Measurements from ENCODE around the gene GFI1.
"Not testable (repeated sequence)": the region's sequence is repeated elsewhere in the genome, so short reads cannot be mapped to it uniquely, and the experiment has no call there.

The GFI1 gene

DNA sequence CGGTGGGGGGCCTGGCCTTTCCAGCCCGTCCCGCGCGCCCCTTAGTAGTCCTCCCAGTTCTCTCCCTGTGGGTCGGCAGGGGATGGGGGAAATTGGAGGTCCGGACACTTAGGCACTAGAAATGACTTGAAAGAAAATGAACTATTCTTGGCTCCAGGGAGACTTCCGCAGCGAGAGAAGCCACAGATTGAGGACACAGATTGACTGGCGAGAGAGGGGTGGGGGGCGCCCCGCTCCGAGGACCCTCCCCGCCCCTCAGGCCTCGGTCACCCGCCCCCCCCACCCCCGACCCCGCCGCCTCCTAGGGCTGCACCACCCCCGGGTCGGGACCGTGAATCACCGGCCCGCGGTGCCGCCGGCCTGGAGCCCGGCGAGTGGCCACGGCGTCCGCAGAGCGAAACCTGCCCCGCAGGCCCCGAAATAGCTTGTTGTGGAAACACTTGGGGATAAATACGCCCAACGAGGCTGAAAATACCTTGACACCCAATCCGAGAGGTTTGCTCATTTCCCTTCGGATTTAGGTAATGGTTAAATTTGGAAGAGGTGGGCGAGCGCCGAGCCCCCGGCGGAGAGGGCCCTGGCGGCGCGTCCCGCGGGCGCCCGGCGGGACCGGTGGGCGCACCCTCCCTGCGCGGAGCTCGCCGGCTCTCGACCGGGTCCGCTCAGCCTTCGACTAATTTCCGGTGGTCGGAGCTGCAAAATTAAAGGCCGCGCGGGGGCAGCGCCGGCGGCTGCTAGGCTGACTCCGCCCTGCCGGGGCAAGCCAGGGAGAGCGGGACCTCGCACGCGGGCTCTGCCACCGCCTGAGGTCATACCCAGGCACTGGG, at the start of gene GFI1:
Gene GFI1, minus strand, starts transcription at position 675 of the 827 bp plus-strand sequence. CDS start 3,438 bp downstream, outside the sequence.
- peak; percentile 46 for DNase-seq

DNA sequence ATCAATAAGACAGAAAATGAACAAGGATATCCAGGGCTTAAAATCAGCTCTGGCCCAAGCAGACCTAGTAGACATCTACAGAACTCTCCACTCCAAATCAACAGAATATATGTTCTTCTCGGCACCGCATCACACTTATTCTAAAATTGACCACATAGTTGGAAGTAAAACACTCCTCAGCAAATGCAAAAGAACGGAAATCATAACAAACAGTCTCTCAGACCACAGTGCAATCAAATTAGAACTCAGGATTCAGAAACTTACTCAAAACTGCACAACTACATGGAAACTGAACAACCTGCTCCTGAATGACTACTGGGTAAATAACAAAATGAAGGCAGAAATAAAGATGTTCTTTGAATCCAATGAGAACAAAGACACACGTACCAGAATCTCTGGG, 45.6 kb upstream of the GFI1 start:
- DNase-seq = not testable (repeated sequence)

DNA sequence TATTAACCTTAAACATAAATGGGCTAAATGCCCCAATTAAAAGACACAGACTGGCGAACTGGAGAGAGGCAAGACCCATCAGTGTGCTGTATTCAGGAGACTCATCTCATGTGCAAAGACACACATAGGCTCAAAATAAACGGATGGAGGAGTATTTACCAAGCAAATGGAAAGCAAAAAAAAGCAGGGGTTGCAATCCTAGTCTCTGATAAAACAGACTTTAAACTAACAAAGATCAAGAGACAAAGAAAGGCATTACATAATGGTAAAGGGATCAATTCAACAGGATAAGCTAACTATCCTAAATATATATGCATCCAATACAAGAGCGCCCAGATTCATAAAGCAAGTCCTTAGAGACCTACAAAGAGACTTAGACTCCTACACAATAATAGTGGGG, 45.2 kb upstream of the GFI1 start:
- DNase-seq = not testable (repeated sequence)

GRCh38 chr1:92527670-92528069, 40.9 kb upstream of the GFI1 start:
- DNase-seq = no peak

GRCh38 chr1:92524944-92525590, 38.3 kb upstream of the GFI1 start:
- not testable (repeated sequence) for DNase-seq

DNA sequence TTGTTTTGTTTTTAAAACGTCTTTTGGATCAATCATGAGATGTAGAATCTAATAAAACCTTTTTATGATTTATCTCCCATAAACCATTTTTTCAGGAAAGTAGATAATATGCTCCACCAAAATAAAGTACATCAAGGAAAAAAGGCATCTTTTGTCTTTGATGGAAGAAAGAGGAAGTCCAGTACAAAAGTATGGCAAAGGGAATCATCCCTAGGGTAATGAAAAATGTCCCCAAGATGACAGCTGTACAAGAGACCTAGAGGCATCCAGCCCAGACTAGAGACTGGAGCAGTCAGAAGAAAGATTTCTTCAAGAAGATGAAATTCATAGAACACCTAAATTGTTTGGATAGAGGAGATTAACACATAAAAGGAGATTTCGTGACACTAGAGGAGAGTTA, 32.3 kb upstream of the GFI1 start:
- no peak for DNase-seq

- DNase-seq = no peak
Observed at GRCh38 chr1:92516574-92516973, 29.8 kb upstream of the GFI1 start.

DNA sequence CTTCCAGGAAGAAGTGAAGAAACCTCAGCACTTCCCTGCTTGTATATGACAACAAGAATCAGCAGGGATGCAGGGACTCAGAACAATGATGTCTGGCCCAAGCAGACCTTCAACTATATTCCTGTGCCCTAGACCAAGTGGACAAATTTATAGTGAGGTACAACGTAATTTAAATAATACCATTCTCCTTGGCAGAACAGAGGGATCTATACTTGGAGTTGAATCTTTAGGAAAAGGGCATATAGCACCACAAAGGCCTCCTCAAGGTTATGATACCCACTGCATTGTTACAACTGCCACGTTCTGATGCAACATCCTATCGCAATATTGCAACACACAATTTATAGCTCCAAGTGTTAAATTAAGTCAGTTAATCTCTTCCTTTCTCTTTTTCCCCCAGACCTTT, 29.1 kb upstream of the GFI1 start:
- no peak for DNase-seq

DNA sequence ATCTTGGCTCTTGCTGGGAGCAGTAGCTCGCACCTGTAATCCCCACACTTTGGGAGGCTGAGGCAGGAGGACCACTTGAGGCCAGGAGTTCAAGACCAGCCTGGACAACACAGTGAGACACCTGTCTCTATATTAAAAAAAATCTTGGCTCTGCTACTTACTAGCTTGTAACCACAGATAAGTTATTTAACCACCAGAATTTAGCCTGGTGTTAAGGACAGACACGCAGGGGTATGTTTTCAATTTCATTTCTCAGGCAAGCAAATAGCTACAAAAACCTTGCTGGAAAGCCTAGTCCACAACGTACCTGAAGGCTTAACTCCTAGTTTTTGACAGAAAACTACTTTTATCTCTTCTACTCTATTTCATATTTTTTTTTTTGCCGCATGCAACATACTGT, 24.8 kb upstream of the GFI1 start:
- no peak for DNase-seq

DNA sequence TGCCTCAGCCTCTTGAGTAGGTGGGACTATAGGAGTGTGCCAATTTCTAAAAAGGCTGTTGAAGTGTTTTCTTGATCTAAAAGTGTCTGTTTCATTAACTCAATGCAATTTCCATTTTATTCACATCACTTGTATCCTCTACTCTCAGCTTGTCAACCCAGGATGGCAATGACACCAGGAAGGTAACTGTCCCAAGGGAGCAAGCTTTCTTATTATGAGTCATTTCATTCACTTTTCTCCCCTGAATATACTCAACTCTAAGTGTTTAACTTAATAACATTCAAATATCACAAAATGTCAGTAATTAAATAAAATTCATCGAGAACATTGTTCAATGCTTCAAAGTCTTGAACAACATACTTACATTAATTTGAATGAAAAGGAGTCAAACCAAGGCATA, 22.9 kb upstream of the GFI1 start:
- no peak for DNase-seq

DNA sequence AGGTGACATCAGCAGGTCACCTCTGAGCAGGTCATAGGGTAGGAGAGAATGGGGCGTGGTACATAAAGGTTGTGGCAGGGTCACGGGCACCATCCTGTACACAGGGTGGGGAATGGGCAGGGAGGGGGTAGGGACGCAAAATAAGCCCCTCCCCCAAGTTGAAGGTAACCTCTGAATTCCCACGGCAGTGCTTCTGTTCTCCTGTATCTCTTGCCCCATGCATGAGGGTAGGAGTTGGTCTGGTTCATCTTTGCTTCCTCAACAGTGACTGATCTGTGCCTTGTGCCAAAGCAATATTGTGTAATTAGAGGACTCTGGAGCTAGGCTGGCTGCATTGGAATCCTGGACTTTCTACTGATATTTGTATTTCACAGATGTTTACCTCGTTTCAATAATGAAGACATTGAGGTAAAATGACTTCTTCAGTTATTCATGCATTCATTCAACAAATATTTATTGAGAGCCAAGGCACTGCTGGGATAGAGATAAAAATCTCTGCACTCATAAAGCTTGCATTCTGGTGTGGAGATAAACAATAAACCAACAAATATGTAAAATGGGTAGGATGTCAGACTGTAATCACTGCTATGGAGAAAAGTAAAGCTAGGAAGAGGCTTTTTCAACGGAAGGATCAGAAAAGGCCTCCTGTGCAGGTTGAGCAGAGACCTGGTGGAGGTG, 18.4 kb upstream of the GFI1 start:
- no peak for DNase-seq

DNA sequence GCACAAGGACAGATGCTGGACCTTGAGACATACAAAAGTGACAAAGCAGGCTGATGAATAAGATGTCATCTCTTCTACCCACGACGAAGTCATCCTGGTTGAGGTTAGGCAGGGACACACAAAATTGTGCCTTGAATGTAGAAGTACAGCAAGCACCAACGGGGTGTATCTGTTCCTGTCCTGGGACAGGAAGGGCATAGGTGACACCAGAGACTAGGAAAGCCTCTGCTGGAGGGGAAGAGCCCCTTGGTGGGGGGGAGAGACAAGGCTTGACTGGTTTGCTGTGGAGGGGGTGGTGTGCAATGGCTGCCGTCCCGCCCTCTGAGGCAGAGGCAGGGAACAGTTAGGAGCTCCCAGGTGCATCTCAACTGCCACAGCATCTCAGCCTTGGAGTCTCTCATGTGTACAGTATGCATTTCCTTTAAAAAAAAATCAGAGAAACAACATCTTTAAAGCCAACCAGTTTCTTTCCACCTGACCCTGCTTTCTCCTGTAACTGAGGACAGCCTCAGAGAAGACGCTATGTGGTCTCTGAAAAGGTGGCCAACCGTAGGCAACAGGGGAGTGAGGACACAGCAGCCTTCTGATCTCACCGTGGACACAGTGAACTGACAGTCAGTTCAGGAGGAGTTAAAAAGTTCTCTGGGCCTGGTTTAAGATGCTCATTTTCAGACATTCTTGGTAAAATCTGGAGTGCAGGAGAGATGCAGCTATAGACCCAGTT, 17.7 kb upstream of the GFI1 start:
- DNase-seq = no peak

GRCh38 chr1:92503926-92504285, 17.2 kb upstream of the GFI1 start:
- DNase-seq = no peak

- DNase-seq = no peak
Observed at GRCh38 chr1:92503043-92503925, 16.6 kb upstream of the GFI1 start.

DNA sequence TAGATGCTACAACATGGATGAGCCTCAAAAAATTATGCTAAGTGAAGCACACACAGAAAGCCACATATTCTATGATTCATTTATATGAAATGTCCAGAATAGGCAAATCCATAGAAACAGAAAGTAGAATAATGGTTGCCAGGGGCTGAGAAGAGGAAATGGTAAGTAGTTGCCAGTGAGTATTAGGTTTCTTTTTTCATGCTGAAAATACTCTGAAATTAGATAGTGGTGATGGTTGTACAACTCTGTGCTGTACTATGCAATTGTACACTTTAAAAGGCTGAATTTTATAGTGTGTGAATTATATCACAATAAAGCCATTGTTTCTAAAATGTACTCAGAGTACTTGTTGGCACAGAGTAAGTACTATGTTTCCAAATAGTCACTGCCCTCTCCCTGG, 15.5 kb upstream of the GFI1 start:
- DNase-seq = no peak

DNA sequence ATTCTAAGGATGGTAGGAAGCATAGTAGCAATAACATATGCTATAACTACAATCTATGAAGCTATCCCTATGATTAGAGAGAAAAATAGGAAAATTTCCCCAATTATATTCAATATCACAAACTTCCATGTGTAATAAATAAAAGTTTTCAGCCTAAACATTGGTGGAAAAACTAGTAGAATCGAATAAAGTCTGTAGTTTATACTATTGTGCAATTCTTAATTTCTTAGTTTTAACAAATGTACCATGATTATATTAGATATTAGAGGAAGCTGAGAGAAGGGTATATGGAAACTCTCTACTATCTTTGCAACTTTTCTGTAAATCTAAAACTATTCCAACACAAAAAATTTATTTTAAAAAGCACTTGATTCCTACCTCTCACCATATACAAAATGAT, 13.8 kb upstream of the GFI1 start:
- no peak for DNase-seq

DNA sequence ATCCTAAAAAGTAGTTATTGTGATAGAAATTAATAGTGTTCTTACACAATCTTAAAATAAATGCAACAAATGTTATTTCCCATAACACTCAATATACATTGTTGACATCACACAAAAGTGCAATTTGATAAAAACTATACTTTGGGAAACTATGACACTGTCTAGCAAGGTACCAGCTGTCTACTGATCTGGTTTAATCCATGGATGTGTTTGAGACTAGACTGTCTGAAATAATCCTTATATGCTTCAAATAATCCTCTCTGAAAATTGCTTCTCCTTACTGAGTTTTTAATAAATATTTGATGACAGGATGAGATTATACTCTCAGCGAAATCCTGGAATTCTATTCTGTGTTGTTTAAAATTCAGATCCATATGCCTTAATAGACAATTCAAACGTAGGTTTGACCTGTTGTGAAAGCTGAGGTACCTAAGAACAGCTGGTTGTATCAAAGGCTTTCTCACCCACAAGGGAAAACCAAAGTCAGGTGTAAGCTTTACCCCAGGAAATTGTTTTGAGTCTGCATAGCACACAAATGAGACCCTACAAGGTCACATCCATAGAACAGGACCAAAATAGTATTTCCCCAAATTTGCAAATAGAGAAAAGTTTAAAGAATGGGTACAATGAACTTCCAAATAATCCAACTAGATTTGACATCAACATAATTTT, 8.8 kb upstream of the GFI1 start:
- no peak for DNase-seq

DNA sequence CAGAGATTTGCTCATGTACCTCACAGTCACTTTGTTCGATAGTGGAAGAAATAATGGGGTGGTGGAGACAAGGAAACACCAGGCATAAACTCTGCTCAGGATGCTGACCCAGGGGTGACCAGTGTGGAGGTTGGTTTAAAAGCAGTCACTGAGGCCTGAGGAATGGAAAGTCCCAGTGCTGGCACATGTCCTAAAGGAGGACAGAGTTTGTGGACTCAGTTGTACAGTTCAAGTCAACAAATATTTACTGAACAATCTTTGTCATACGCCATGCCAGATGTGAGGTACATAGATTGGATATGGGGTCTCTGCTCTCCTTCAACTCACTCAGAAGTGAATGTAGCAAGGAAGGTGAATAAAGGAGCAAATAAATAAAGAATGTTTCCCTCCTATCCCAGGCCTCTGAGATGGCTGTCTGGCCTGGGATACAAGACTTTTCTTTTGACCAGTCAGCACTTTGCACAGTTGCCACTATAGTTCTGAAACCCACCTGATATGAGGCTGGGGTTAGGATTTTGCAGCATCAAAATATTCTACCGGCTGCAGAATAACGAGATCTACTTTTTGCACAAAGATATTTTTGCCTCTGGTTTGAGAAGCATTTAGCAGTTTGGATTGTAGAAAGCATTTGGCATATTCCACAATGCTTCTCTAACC, 7.9 kb upstream of the GFI1 start:
- DNase-seq = no peak

DNA sequence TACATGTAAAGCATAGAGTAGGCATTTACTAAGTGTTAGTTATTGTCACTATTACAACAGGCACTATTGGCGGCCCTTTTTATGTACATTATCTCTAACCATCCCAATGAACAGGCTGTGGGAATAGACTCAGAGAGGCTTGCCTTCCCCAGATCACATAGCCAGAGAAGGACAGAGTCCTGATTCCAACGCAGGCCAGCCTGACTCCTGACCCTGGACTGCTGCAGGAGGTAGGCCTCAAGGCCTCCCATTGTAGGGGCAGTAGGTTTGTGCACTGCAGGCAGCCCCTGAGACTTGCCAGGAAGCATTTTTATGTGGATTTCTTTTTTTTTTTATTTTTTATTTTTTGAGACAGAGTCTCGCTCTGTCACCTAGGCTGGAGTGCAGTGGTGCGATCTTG, 6.4 kb upstream of the GFI1 start:
- no peak for DNase-seq

- DNase-seq = no peak
Observed at GRCh38 chr1:92488832-92489231, 2.1 kb upstream of the GFI1 start.

GRCh38 chr1:92488416-92488815, 1.7 kb upstream of the GFI1 start:
- DNase-seq = no peak

All from activated T-cell treated with anti-CD3 and anti-CD28 coated beads for 4 hours (primary cell).